ENCODE measurements around the gene DCC.

- TF ChIP-seq, protein P1, sequence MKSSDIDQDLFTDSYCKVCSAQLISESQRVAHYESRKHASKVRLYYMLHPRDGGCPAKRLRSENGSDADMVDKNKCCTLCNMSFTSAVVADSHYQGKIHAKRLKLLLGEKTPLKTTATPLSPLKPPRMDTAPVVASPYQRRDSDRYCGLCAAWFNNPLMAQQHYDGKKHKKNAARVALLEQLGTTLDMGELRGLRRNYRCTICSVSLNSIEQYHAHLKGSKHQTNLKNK (CRISPR knock-in tag; IDR thresholded peaks at IDR 0.05) = no peak
- TF ChIP-seq JUN (CRISPR knock-in tag; IDR thresholded peaks at IDR 0.05) (no peak), CTCF (IDR thresholded peaks at IDR 0.05) (no peak), HMGA2 (CRISPR knock-in tag; IDR thresholded peaks at IDR 0.05) (no peak), SP1 (CRISPR knock-in tag; conservative IDR thresholded peaks at IDR 0.05) (no peak), USF2 (CRISPR knock-in tag; IDR thresholded peaks at IDR 0.05) (no peak), ZNF138 (CRISPR knock-in tag; conservative IDR thresholded peaks at IDR 0.05) (no peak), KAT7 (CRISPR knock-in tag; IDR thresholded peaks at IDR 0.05; ENCODE audit: borderline replicate concordance) (no peak), ZBTB43 (CRISPR knock-in tag; IDR thresholded peaks at IDR 0.05) (no peak), E2F5 (CRISPR knock-in tag; IDR thresholded peaks at IDR 0.05) (no peak), TCF7 (CRISPR knock-in tag; IDR thresholded peaks at IDR 0.05; ENCODE audit: low read depth) (no peak)
Measured at GRCh38 chr18:52518086-52518485, 178.1 kb downstream of the DCC start.
